ENCODE data around the gene SERTM1.
A peak's percentile ranks its signal among the peaks of the same experiment; 100 is the strongest.

Gene SERTM1

DNA sequence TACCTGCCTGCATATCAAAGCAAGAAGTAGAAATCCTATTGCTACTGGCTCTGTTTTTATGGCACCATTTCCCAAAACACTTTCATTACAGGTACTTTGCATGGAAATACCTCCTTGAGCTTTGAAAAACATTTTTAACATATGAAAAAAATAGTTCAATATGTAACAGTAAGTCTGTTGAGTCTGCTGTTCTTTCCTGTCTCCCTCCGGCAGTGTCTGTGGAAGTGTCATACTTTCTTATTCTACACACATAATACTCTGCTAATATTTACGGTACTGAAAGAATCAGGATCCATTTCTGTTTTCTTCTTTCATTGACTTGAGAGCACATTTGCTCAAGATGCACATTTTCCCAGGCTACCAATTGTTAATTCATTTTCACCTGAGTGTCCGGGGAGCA, 8.2 kb upstream of the SERTM1 start:
- TF ChIP-seq, protein P1, sequence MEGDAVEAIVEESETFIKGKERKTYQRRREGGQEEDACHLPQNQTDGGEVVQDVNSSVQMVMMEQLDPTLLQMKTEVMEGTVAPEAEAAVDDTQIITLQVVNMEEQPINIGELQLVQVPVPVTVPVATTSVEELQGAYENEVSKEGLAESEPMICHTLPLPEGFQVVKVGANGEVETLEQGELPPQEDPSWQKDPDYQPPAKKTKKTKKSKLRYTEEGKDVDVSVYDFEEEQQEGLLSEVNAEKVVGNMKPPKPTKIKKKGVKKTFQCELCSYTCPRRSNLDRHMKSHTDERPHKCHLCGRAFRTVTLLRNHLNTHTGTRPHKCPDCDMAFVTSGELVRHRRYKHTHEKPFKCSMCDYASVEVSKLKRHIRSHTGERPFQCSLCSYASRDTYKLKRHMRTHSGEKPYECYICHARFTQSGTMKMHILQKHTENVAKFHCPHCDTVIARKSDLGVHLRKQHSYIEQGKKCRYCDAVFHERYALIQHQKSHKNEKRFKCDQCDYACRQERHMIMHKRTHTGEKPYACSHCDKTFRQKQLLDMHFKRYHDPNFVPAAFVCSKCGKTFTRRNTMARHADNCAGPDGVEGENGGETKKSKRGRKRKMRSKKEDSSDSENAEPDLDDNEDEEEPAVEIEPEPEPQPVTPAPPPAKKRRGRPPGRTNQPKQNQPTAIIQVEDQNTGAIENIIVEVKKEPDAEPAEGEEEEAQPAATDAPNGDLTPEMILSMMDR (conservative IDR thresholded peaks at IDR 0.05; ENCODE audit: control insufficient read depth, insufficient read depth, low read depth, low read length), result no peak
- no peak for DNase-seq (ENCODE audit: low read depth)
- H3K4me3 ChIP-seq (ENCODE audit: control insufficient read depth, low read depth, low read length), result no peak overlapping the region

DNA sequence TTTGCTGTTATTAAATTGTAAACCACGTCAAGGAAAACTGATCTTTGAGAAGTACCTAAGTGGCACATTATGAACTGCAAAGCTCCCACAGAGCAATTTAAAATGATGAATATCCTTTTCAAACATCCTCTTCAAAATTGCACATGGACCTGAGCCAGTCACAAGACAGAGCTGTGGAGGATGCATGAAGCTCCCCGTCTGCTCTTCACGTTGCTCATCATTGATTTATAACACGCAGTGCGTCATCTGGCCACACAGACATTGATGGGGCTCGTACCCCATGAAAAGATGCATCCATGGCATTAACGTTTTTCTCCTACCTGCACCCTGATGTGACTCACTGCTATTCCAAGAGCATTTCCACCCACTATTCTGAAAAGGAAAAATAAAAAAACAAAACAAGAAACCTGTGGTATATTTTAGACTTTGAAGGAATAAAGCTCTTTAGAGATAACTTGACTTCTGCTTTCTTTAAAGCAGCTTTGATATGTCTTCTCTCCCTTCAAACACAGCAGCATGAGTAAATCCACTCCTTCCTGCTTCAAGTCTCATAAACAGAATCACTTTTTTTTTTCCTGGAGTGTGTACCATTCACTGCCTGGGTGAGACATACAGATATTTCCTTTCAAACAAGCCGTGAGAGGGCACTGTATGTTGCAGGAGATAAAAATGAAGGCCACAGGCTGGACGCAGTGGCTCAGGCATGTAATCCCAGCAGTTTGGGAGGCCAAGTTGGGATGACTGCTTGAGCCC, 7.2 kb upstream of the SERTM1 start:
- DNase-seq (ENCODE audit: low read depth), result peak; percentile 10
- H3K4me3 ChIP-seq (ENCODE audit: control insufficient read depth, low read depth, low read length), result no peak overlapping the region
- TF ChIP-seq, protein P1 (conservative IDR thresholded peaks at IDR 0.05; ENCODE audit: control insufficient read depth, insufficient read depth, low read depth, low read length), result no peak

DNA sequence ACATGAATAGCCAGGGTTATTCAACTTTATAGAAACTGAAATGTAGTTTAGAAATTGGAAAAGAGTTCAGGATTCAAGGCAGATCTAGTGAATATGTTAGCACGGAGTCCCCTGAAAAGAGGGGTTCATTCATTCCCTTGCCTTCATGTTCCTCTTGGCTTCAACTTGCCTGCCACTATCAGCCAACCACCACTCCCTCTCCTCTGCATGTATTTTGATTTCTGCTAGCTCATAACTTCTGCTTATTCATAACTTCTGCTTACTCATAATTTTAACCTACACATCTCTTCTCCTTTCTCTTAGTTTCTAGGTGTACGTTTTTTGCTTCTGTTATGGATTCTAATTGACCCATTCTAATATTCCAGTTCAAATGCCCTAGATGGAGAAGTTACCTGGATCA, 5.5 kb upstream of the SERTM1 start:
- DNase-seq (ENCODE audit: low read depth), result no peak
- H3K4me3 ChIP-seq (ENCODE audit: control insufficient read depth, low read depth, low read length), result no peak overlapping the region
- TF ChIP-seq, protein P1 (conservative IDR thresholded peaks at IDR 0.05; ENCODE audit: control insufficient read depth, insufficient read depth, low read depth, low read length), result no peak

DNA sequence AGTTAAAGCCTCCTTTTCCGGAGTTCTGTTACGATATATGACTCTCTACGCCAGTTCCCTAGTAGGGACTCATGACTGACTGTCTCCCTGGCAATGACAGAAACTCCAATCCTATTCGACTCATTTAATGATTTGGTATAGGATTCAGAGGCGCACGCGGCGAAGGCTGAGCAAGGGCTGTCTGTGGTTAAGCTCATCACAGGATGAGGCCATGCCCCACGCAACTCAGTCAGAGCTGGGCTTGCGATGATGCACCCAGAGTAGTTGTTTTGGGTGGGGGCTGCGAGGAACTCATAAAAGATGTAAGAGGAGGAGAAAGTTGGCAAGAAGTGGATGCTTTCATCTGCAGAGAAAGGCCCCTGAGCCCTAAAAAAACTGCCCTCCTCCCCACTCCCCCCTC, 468 bp upstream of the SERTM1 start:
- no peak overlapping the region for H3K4me3 ChIP-seq (ENCODE audit: control insufficient read depth, low read depth, low read length)
- TF ChIP-seq, protein P1 (conservative IDR thresholded peaks at IDR 0.05; ENCODE audit: control insufficient read depth, insufficient read depth, low read depth, low read length), result no peak
- DNase-seq (ENCODE audit: low read depth), result no peak

DNA sequence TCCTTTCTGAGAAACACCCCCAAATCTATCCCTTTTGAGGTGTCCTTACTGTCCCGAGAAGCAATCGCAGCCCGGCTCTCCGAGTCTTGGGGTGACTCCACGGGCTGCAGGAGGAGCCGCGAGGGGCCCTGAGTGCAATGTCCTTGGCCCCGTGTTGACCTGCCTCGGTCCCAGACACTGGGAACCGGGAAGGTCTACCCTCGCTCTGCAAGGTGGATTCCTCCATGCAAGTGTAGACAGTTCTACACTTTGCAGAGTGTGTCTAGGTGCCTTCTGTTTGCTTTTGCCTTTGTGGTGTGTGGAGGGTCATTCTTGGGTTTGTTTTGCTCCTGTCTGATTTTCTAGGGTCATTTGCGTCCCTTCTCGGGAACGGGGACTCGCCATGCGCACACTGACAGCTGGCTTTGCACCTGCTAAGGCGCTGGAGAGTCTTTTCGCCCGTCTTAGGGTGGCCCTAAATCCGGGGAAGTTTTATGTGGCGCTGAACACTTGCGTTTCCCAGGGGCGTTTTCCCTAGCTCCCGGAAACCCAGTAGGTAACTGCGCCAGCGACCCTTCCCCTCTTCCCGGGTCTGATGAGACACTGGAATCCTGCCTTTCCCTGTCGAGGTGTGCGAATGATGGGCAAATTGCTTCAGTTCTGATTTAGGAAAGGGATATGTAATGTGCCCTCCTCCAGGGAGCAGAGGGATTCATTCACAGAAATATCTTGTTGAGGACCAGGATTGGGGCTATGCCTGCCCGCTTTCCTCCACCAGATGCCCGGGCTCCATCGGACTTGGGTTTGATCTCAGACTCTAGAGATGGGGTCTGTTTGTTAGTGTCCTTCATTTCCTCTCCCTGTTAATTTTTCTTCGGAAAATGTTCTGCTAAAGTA, 755 bp downstream of the SERTM1 start:
- H3K4me3 ChIP-seq (ENCODE audit: control insufficient read depth, low read depth, low read length), result peak overlapping the region; percentile 17
- TF ChIP-seq, protein P1 (conservative IDR thresholded peaks at IDR 0.05; ENCODE audit: control insufficient read depth, insufficient read depth, low read depth, low read length), result no peak
- DNase-seq (ENCODE audit: low read depth), result no peak

DNA sequence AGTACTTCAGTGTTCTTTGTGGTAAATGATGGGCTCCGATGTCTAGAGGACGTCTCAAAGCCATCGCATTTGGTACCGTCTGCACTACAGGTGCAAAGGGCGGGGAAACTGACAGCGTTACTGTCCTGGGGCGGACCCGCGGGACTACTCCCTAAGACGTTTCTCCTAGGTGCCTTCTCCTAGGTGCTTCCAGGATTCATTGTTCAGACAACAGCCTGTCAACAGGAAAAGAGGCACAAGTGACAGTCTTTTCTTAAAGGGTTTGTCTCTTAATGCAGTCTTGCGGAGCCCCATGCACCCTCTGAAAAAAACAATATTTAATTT, 1.4 kb downstream of the SERTM1 start:
- TF ChIP-seq, protein P1 (conservative IDR thresholded peaks at IDR 0.05; ENCODE audit: control insufficient read depth, insufficient read depth, low read depth, low read length), result no peak
- DNase-seq (ENCODE audit: low read depth), result no peak
- H3K4me3 ChIP-seq (ENCODE audit: control insufficient read depth, low read depth, low read length), result no peak overlapping the region
